Tibial nerve (tissue), 4 donors: ENCODE data around the gene APBA1.

Experiments
- EP300 ChIP-seq, 2 donors: sonication (generic); formaldehyde crosslinking; IDR thresholded peaks; one replicate each; pipeline ENCODE4 v1.6.1; 2017; ENCODE audit warnings: antibody characterized with exemption in 2 of 2, mild to moderate bottlenecking in 1 of 2
- POLR2A ChIP-seq, 2 donors: fragments of 450-650 bp; IDR thresholded peaks; one replicate each; pipeline ENCODE4 v1.6.1; 2017; ENCODE audit warnings: antibody characterized with exemption in 2 of 2, mild to moderate bottlenecking in 2 of 2, moderate library complexity in 2 of 2
- TF ChIP-seq, protein P1 (sequence below), 5 experiments: fragments of 200-600 bp in 3 of 5; fragments of 450-650 bp in 2 of 5; sonication (generic) in 3 of 5; IDR thresholded peaks; one replicate each; pipeline ENCODE4 v1.5.1; 2016 to 2019; ENCODE audit warnings: antibody characterized with exemption in 5 of 5, mild to moderate bottlenecking in 3 of 5, moderate library complexity in 2 of 5

DNA sequence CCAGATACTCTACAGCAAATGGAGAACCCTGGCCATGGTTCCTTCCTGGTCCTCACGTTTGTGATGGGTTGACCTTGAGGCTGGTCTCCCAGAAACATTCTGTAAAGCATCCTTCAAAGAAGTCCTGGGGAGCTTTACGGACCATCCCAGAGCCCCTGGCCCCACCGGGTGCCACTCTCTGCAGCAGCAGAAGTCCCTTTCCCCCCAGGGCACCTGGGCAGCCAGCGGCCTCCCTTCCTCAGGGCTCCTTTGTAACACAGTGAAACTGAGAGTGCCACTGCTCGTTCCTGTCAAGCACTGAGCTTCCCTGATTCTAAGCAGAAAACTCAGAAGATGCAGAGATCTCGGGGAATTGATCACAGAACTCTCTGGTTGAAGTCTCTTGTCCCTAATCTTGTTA lies 242.9 kb downstream of the APBA1 start:
- no peak for TF ChIP-seq POLR2A (IDR thresholded peaks at IDR 0.05)
- TF ChIP-seq, protein P1, sequence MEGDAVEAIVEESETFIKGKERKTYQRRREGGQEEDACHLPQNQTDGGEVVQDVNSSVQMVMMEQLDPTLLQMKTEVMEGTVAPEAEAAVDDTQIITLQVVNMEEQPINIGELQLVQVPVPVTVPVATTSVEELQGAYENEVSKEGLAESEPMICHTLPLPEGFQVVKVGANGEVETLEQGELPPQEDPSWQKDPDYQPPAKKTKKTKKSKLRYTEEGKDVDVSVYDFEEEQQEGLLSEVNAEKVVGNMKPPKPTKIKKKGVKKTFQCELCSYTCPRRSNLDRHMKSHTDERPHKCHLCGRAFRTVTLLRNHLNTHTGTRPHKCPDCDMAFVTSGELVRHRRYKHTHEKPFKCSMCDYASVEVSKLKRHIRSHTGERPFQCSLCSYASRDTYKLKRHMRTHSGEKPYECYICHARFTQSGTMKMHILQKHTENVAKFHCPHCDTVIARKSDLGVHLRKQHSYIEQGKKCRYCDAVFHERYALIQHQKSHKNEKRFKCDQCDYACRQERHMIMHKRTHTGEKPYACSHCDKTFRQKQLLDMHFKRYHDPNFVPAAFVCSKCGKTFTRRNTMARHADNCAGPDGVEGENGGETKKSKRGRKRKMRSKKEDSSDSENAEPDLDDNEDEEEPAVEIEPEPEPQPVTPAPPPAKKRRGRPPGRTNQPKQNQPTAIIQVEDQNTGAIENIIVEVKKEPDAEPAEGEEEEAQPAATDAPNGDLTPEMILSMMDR (IDR thresholded peaks at IDR 0.05), result no peak
- no peak for TF ChIP-seq EP300 (IDR thresholded peaks at IDR 0.05)
